ENCODE data around the gene MIA3. TPM values are rescaled to one million over a fixed set of nuclear protein-coding genes. Genes with fewer than 3 reads are reported as not detected.
A peak's percentile ranks its signal among the peaks of the same experiment; 100 is the strongest.

The MIA3 gene
- total and polyA plus RNA-seq, 9 of the 15 experiments (the other 6 are each of a cell fraction or from before 2014, with no cell fraction given): 21.6 to 89.4 (median 40.8) TPM

GRCh38 chr1:222712253-222713090 lies 94.6 kb downstream of the MIA3 start, which contains the start of the genes AIDA and BROX (continued):
- TF ChIP-seq CHD7 (IDR thresholded peaks at IDR 0.05; ENCODE audit: low read depth, low read length): no peak
- no peak for TF ChIP-seq SETDB1 (IDR thresholded peaks at IDR 0.05; ENCODE audit: low read length)
- no peak for TF ChIP-seq EHMT2 (IDR thresholded peaks at IDR 0.05)
- no peak for TF ChIP-seq RBM15 (IDR thresholded peaks at IDR 0.05; ENCODE audit: insufficient read depth, low read length)
- TF ChIP-seq FOXJ3 (CRISPR knock-in tag; IDR thresholded peaks at IDR 0.05): no peak
- peak; percentile 96 for TF ChIP-seq ZNF766 (CRISPR knock-in tag; conservative IDR thresholded peaks at IDR 0.05)
- TF ChIP-seq SNAPC5 (CRISPR knock-in tag; IDR thresholded peaks at IDR 0.05): no peak
- peak; percentile 15; the same call in 1 of the 2 replicates for TF ChIP-seq KAT7 (CRISPR knock-in tag; IDR thresholded peaks at IDR 0.05; ENCODE audit: borderline replicate concordance)
- TF ChIP-seq ZKSCAN3 (CRISPR knock-in tag; IDR thresholded peaks at IDR 0.05): no peak
- peak; percentile 63; the same call in 1 of the 2 replicates for TF ChIP-seq HIVEP1 (CRISPR knock-in tag; IDR thresholded peaks at IDR 0.05)
- no peak for TF ChIP-seq E2F5 (CRISPR knock-in tag; IDR thresholded peaks at IDR 0.05)
- TF ChIP-seq RHOXF2B (CRISPR knock-in tag; conservative IDR thresholded peaks at IDR 0.05): peak; percentile 95
